ENCODE results near the gene TMEM263. TPM values are rescaled to one million over a fixed set of nuclear protein-coding genes. Genes with fewer than 3 reads are reported as not detected.

Gene TMEM263
- 104 and 180 TPM in 2 replicates for total RNA-seq

DNA sequence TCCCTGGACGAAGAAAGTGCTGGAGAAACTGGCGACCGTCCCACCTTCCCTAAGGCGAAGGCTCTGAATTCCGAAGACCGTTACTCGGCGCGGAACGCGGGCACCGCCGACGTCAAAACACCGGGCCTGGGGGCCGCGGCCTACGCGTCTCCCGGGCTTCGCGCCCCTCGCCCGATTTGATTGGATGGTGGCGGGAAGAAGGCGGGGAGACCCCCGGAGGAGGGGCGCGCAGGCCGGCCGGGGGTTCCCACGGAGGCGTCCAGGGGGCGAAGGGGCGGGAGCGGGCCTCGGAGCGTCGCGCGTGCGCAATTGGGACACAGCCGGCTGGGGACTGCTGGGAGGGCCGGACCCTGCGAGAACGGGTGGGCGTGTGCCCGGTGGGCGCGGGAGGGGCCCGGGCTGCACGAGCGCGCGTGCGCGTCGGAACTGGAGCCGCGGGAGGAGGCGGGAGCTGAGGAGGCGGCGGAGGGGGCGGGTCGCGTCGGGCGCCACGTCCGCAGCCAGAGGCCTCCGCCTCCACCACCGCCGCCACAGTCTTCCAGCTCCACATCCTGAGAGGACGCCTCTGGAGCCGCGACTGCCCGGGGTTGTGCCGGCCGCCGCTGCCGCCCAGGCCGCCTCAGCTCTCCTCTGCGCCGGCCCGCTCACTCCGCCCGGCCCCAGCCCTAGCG is at the start of gene TMEM263:
TMEM263 (plus strand) TSS at position 531 of the 671 bp plus-strand sequence. CDS start 11,210 bp downstream, outside the sequence.

DNA sequence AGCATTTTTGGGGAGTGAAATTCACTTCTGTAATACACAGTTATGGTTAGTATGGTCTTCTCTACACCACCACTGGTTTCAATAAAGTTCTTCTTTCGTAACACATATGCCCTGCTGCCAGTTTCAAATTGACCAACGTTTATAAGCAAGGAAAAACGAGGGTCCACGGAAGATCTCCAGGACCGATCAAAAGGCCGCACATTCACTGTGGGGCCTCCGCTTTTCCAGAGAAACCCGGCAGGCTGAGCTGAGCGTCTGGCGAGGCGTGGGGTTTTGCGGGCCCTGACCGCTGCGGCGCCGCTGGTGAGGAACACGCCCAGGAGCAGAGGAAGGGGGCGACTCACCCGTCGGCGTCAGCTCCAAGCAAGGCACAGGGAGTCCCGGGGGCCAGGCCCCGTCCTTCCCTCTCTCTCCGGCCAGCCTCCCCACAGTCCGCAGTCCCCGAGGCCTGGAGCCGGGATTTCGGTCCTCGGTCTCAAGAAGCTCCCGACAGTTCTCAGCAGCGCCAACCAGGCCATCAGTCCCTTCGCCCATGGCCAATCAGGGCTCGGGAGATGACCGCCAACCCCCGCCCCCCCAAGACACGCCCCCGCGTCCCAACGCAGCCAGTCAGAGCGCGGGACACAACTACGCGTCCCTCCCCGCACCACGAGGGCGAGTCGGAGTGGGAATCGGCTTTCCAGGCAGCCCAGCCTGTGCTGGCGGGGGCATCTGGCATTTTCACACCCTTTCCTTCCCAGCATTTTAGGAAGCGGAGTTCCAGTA is 31.1 kb downstream of the TMEM263 start, which contains the start of gene MTERF2:
MTERF2 (minus strand) TSS at position 522 of the 765 bp plus-strand sequence. CDS start 8,432 bp downstream, outside the sequence.

Other genes with a start within 250 kb of the TMEM263 start
- gene RIC8B, start 181.2 kb upstream of the TMEM263 start, total RNA-seq, result 18.7 and 20.3 TPM in 2 replicates
- gene MTERF2, start 31.2 kb downstream of the TMEM263 start, total RNA-seq, result 3.9 and 4.8 TPM in 2 replicates
- gene CRY1, start 137.6 kb downstream of the TMEM263 start, total RNA-seq, result 9.8 TPM in 2 replicates

Measured in smooth muscle cell of the pulmonary artery (primary cell).